ENCODE data around the gene LILRB3.

DNA sequence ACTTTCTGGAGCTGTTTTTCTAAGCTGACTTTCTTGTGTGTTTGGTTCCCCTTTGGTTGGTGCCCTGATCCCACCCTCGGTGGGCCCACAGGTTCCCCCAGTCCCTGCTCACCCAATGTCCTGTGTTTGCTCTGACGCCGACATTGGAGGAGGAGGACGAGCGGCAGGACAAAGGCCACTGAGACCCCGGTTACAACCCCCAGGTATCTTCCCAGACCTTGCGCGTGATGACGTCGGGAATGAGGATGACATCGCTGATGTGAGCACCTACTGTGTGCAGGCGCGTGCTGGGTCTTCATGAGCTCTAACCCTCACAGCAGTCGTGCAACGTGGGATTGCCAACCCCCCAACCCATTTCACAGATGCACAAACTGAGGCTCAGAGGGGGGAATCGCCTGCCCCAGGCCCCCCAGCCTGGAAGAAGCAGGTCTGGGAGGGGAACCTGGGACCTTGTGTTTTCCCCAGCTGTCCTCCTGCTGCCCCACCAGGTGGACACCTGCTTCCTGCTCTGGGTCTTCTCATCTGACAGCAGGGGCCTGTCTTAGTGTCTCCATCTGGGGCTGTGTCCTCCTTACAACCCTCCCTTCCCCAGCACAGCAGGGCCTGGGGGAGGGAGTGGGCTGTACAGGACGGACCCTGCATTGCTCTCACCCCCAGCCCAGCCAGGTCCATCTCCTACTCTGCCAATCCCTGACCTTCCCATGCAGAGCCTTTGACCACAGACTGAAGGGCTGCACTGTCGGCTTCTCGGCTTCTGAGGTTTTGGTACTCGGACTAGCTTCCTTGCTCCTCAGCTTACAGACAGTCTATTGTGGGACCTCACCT lies 24.5 kb upstream of the LILRB3 start:
- TF ChIP-seq POLR2A (IDR thresholded peaks at IDR 0.05; ENCODE audit: low read length) (no peak), GATA1 (IDR thresholded peaks at IDR 0.05; ENCODE audit: low read depth, low read length) (no peak)
